Activated T-helper 17 cell treated with anti-CD3 and anti-CD28 coated beads, Interleukin-2, amount 50 U/mL, for 72 hours (primary cell): ENCODE data around the gene SNX7. TPM values are rescaled to one million over a fixed set of nuclear protein-coding genes. Genes with fewer than 3 reads are reported as not detected.
A peak's percentile ranks its signal among the peaks of the same experiment; 100 is the strongest.

Experiments used
- ATAC-seq: fragments of 150-1000 bp; cut with Tn5 transposase; replicated peaks from 2 replicates; pipeline ENCODE4 v1.10.0; 2021; ENCODE audit warnings: mild to moderate bottlenecking, moderate library complexity
- H3K27ac Mint-ChIP-seq: one replicate; pipeline ENCODE4 v1.8.0; 2022; ENCODE audit warnings: mixed read lengths
- H3K27me3 Mint-ChIP-seq: one replicate; pipeline ENCODE4 v1.8.0; 2022; ENCODE audit warnings: mixed read lengths
- H3K36me3 Mint-ChIP-seq: one replicate; pipeline ENCODE4 v1.8.0; 2022; ENCODE audit warnings: low read depth, mild to moderate bottlenecking, mixed read lengths
- H3K4me1 Mint-ChIP-seq: one replicate; pipeline ENCODE4 v1.8.0; 2022; ENCODE audit warnings: mixed read lengths
- H3K4me3 Mint-ChIP-seq: one replicate; pipeline ENCODE4 v1.8.0; 2022; ENCODE audit warnings: mild to moderate bottlenecking, mixed read lengths
- H3K9me3 Mint-ChIP-seq: one replicate; pipeline ENCODE4 v1.8.0; 2022; ENCODE audit warnings: mixed read lengths
- total RNA-seq, 2 donors: library from RNA; stranded (reverse); gene quantifications; one replicate each; pipeline ENCODE4 v1.2.3, GENCODE V29; 2022

SNX7 gene, protein sequence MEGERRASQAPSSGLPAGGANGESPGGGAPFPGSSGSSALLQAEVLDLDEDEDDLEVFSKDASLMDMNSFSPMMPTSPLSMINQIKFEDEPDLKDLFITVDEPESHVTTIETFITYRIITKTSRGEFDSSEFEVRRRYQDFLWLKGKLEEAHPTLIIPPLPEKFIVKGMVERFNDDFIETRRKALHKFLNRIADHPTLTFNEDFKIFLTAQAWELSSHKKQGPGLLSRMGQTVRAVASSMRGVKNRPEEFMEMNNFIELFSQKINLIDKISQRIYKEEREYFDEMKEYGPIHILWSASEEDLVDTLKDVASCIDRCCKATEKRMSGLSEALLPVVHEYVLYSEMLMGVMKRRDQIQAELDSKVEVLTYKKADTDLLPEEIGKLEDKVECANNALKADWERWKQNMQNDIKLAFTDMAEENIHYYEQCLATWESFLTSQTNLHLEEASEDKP
- total RNA-seq, result 1 to 10 TPM; 1.6 to 2.0 TPM

DNA sequence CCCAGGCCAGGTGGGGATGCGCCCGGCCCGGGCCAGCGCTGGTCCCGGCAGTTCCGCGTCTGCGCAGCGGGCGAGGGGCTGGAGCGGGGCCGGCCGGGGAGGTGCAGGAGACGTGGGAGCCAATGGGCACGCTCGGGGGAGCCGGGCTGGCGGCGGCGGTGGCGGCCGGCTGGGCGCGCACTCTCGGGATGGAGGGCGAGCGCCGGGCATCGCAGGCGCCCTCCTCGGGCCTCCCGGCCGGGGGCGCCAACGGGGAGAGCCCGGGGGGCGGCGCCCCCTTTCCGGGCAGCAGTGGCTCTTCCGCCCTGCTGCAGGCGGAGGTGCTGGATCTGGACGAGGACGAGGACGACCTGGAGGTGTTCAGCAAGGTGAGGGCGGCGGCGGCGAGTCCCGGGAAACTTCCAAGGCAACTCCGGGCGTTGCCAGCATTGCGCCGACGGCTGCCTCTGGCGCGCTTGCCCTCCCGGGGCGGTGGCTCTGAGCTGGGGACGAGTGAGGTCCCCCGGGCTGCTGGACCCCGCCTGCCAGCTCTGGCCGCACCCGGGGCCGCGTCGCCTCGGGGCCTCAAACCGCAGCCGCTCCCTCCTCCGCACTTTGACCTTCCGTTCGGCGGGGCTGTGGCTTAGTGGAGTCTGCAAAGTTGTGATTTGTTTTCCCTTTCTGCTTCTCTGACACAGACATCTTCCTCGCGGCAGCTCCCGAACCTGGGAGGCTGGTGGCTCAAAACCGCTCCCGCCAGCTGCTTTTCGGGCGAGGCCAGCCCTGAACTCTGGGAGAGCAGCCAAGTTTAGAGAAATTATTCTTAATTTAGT is at the start of gene SNX7:
Gene SNX7 (plus strand): TSS at position 178 of the 812 bp plus-strand sequence. CDS start 11 bp downstream, at position 189.
- H3K27ac Mint-ChIP-seq, result peak within 1 kb of the TSS; percentile 77
- H3K4me3 Mint-ChIP-seq, result peak within 1 kb of the TSS; percentile 87
- ATAC-seq, result peak; percentile 90
- H3K9me3 Mint-ChIP-seq, result no peaks in the 10 kb centered on the region
- peaks cover 7% of the 10 kb centered on the region for H3K4me1 Mint-ChIP-seq
- peaks cover 5% of the 10 kb centered on the region for H3K27me3 Mint-ChIP-seq
- H3K36me3 Mint-ChIP-seq, result no peaks in the 10 kb centered on the region

DNA sequence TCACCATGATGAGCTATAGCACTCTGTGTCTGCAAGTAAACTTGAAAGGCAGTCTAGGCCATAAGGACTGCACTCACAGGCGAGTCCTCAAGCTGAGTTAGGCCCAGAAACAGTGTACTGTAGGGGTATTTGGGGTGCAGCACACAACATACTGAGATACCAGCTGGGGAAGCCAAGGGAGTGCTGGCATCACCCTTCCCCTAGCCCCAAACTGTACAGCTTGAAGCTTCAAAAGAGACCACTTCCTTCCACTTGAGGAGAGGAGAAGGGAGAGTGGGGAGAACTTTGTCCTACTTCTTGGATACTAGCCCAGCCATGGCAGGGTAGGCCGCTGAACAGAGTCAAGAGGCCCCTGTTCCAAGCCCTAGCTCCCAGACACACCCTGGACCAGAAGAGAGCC is 24.2 kb upstream of the SNX7 start:
- Mint-ChIP-seq H3K9me3 (no peaks in the 10 kb centered on the region), H3K36me3 (no peaks in the 10 kb centered on the region), H3K4me3 (no peak overlapping the region), H3K4me1 (no peaks in the 10 kb centered on the region), H3K27me3 (peaks cover 5% of the 10 kb centered on the region), H3K27ac (no peak overlapping the region)
- no peak for ATAC-seq

DNA sequence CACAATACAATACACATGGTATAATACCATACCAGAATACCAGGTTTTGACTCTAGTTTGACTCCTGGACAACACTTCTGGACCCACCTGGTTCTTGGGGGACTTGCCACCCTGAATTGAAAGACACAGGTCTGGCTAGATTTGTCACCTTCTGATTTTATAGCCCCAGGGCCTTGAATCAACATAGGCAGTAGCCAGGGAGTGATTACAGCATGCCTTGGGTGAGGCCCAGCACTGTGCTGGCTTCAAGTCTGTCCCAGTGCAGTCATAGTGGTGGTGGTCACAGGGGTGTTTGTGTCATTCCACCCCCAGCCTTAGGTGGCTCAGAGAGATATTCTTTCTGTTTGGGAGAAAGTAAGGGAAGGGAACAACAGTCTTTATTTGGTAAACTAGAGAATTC is 23.3 kb upstream of the SNX7 start:
- ATAC-seq, result no peak
- Mint-ChIP-seq H3K4me1 (no peaks in the 10 kb centered on the region), H3K9me3 (no peaks in the 10 kb centered on the region), H3K4me3 (no peak overlapping the region), H3K36me3 (no peaks in the 10 kb centered on the region), H3K27me3 (peaks cover 5% of the 10 kb centered on the region), H3K27ac (no peak overlapping the region)

DNA sequence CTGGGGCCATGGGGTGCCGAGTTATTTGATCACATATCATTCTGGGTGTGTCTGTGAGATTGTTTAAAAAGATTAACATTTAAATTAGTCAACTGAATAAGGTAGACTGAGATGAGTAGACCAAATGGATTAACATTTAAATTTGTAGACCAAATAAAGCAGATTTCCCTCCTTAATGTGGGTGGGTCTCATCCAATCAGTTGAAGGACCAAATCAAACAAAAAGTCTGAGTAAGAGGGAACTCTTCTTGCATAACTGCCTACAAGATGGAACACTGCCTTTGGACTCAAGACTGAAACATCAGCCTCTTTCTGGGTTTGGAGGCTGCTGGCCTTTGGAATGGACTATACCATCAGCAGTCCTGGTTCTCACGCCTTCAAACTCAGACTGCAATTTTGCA is 17.0 kb upstream of the SNX7 start:
- H3K27me3 Mint-ChIP-seq, result no peaks in the 10 kb centered on the region

DNA sequence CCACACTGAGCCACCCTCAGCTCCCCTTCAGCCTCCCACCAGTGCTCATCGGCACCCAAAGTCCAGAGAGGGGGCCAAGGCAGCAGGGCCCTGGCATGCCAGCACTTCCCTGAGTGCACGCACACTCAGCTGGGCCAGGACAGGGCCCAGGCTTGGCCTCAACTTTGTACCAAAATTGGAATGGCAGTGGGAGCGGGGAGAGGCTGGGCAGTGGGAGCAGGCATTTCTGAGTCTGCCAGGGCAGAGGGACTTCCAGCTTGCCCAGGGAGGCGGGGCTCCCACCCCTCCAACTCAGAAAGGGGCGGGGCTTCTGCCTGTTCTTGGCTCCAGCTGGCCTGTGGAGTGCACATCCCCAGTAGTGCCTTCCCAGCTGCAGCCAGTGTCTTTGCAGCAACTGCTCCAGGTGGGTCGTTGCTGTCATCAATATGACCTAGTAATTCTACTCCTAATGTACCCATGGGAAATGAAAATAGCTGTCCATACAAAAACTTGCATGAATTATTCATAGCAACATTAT is 10.3 kb upstream of the SNX7 start:
- H3K27me3 Mint-ChIP-seq, result no peaks in the 10 kb centered on the region
- H3K4me1 Mint-ChIP-seq, result no peaks in the 10 kb centered on the region
- no peak for ATAC-seq
- no peaks in the 10 kb centered on the region for H3K9me3 Mint-ChIP-seq
- H3K27ac Mint-ChIP-seq, result no peak overlapping the region
- H3K4me3 Mint-ChIP-seq, result no peak overlapping the region
- H3K36me3 Mint-ChIP-seq, result no peaks in the 10 kb centered on the region

More for the DNA sequence above, 17.0 kb upstream of the SNX7 start:
- Mint-ChIP-seq H3K9me3 (no peaks in the 10 kb centered on the region), H3K4me1 (no peaks in the 10 kb centered on the region), H3K27ac (no peak overlapping the region), H3K36me3 (no peaks in the 10 kb centered on the region), H3K4me3 (no peak overlapping the region)
- no peak for ATAC-seq

DNA sequence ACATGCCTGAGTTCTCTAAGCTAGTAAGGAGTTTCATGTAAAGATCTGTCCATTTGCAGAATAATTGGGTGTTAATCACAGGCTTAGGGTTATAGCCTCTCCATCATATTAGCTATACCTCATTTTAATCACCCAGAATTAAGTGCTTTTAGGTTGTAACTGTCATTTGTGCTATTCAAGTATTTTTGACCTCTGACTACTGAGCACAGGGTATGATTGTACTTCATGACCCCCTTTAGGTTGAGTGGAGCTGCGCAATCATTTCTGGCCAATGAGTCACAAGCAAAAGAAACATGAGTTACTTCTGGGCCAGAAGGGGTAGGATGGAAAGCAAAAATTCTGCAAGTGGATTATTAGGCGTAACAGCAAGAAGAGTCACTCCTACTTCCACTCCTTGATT is 8.4 kb upstream of the SNX7 start:
- Mint-ChIP-seq H3K27me3 (no peaks in the 10 kb centered on the region), H3K36me3 (no peaks in the 10 kb centered on the region), H3K4me3 (no peak overlapping the region), H3K9me3 (no peaks in the 10 kb centered on the region), H3K27ac (no peak overlapping the region), H3K4me1 (no peaks in the 10 kb centered on the region)
- no peak for ATAC-seq

DNA sequence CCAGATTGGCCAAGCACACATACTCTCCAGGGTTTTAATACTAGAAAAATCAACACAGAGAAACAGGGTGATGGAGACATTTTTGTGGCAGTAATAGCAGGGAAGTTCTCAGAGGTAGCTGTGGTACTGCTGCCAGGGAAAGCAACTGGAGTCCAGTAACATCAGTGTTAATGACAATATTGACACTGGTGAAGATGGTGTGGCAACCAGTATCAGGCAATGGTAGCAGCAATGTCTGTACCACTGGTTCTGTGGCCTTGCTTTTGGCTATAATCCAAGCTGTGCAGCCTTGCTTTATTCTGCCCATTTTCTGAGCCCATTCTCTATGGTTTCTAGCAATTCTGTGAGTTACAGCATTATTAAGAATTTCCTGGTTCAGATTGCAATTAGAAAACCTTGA is 1.6 kb upstream of the SNX7 start:
- no peaks in the 10 kb centered on the region for H3K27me3 Mint-ChIP-seq
- ATAC-seq, result no peak
- no peaks in the 10 kb centered on the region for H3K9me3 Mint-ChIP-seq
- no peak overlapping the region for H3K27ac Mint-ChIP-seq
- H3K36me3 Mint-ChIP-seq, result no peaks in the 10 kb centered on the region
- no peak overlapping the region for H3K4me3 Mint-ChIP-seq
- peaks cover 7% of the 10 kb centered on the region for H3K4me1 Mint-ChIP-seq

DNA sequence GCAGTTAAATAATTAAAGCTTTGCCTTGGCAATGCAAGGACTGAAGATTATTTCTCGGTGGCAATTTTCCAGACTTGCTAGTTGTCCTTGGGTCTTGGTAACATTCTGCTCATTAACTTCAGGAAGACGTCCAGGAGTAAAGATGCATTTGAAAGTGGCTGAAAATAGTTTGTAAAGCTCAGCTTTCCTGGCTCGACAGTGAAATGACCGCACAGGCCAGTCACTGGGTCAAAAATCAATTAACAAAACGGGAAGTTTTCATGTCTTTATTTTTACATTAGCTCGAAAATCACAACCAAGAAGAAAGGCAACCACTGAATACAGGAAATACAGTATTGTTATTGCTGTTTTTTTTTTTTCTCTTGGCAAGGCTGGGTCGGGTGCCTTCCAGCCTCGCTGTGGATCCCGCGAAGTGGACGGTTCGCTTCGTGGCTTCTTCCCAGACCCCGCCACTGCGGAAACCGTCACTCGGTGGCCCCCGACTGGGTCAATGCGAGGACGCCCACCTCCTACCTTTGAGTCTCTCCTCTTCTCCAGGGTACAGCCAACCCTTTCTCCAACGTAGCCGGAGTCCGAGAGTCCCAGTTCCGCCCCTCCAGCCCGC is 479 bp upstream of the SNX7 start:
- Mint-ChIP-seq H3K9me3 (no peaks in the 10 kb centered on the region), H3K4me3 (peak overlapping the region; percentile 87), H3K4me1 (peaks cover 7% of the 10 kb centered on the region), H3K27ac (no peak overlapping the region), H3K36me3 (no peaks in the 10 kb centered on the region), H3K27me3 (peaks cover 2% of the 10 kb centered on the region)
- ATAC-seq, result no peak

DNA sequence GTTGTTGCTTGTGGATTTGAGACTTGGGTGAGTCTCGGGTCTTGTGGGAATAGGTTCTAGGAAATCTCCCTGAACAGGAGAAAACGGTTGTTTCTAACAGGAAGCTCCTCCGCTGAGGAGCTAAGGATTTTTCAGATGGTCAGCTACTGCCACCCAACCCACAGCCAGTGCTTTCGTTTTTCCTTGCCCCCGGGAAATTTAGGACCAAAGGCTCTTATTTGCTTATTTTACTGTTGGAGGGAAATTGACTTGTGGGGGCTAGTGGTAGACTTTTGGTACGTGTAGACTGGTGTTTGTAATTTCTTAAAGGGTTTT is 792 bp downstream of the SNX7 start:
- peaks cover 5% of the 10 kb centered on the region for H3K27me3 Mint-ChIP-seq
- ATAC-seq, result no peak
- no peaks in the 10 kb centered on the region for H3K9me3 Mint-ChIP-seq
- peaks cover 7% of the 10 kb centered on the region for H3K4me1 Mint-ChIP-seq
- peak overlapping the region; percentile 77 for H3K27ac Mint-ChIP-seq
- H3K36me3 Mint-ChIP-seq, result no peaks in the 10 kb centered on the region
- peak overlapping the region; percentile 87 for H3K4me3 Mint-ChIP-seq

DNA sequence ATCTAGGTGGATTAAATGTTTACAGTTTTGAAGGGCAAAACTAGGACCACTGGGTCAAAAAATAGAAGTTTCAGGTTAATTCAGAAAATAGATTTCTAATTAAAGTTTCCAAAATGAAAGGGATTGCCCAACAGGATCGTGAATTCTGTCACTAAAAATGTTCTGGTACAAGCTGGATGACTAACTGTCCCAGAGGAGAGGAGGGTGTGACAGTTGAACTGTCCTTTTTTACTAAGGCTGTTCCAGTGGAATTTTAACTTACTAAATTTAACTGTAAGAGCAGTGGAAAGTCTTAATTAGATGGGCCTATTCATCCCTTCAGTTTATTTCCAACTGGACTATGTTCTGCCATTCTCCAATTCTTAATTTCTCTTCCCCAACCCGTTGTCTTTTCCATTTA is 7.2 kb downstream of the SNX7 start:
- no peaks in the 10 kb centered on the region for H3K4me1 Mint-ChIP-seq
- H3K27ac Mint-ChIP-seq, result no peak overlapping the region
- H3K27me3 Mint-ChIP-seq, result peaks cover 5% of the 10 kb centered on the region
- no peaks in the 10 kb centered on the region for H3K36me3 Mint-ChIP-seq
- H3K4me3 Mint-ChIP-seq, result no peak overlapping the region
- ATAC-seq, result no peak
- H3K9me3 Mint-ChIP-seq, result no peaks in the 10 kb centered on the region

DNA sequence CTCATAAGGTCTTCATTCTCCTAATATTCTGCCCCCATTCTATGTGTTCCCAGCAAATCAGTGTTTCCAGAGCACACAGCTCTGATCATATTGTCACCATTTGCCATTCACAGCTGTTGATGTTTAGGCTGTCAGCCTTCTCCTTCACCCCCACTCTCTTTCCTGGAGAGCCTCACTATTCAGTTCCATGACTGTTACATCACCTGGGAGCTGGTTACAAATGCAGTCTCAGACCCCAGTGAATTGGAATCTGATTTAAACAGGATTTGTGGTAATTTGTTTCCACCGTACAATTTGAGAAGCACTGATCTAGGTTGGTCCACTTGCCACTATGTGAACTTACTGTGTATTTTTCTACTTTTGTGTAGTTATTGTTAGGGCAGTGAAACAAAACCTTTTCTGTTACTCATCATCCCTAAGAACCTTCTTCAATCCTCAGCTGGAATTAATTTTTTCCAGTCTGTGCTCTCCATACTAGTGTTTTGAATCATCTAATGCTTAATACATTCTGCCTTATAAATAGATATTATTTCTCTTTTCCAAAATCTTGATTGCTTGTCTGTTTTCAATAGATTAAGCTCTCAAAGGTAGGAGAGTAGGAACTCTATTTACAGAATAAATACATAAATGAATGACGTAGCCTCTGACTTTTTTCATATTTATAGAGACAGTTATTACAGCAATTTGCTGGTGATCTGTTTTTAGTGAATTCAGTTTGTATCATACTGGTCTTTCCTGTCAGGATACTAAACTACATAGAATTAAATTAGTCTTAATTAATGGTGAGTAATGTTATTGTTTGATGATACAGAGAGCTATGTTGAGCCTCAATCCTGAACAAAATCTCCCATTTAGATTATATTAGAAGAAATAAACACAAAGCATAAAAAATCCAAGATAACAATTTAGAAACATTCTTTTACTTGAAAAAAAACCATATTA is 8.1 kb downstream of the SNX7 start:
- H3K27ac Mint-ChIP-seq, result no peak overlapping the region
- no peaks in the 10 kb centered on the region for H3K36me3 Mint-ChIP-seq
- ATAC-seq, result no peak
- no peaks in the 10 kb centered on the region for H3K9me3 Mint-ChIP-seq
- no peaks in the 10 kb centered on the region for H3K4me1 Mint-ChIP-seq
- peaks cover 5% of the 10 kb centered on the region for H3K27me3 Mint-ChIP-seq
- H3K4me3 Mint-ChIP-seq, result no peak overlapping the region

DNA sequence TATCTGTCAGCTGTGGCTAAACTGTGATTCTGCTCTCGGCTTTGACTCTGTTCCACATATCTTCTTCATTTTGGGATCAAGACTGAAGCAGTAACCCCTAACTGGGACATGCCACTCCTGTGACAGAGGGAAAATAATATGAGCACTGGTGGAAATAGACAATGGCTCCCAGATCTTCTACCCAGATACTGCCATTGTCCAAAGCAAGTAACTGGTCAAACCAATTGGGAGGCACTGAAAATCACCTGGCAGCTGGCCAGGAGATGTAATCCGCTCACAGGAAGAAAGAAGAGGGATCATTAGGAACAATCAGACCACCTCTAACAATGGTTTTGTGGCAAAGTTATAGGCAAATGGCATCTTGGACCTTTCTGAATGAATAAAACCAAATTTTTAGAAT is 10.7 kb downstream of the SNX7 start:
- no peaks in the 10 kb centered on the region for H3K9me3 Mint-ChIP-seq
- no peak overlapping the region for H3K4me3 Mint-ChIP-seq
- H3K27ac Mint-ChIP-seq, result no peak overlapping the region
- H3K27me3 Mint-ChIP-seq, result no peaks in the 10 kb centered on the region
- ATAC-seq, result no peak
- H3K36me3 Mint-ChIP-seq, result no peaks in the 10 kb centered on the region
- H3K4me1 Mint-ChIP-seq, result no peaks in the 10 kb centered on the region

DNA sequence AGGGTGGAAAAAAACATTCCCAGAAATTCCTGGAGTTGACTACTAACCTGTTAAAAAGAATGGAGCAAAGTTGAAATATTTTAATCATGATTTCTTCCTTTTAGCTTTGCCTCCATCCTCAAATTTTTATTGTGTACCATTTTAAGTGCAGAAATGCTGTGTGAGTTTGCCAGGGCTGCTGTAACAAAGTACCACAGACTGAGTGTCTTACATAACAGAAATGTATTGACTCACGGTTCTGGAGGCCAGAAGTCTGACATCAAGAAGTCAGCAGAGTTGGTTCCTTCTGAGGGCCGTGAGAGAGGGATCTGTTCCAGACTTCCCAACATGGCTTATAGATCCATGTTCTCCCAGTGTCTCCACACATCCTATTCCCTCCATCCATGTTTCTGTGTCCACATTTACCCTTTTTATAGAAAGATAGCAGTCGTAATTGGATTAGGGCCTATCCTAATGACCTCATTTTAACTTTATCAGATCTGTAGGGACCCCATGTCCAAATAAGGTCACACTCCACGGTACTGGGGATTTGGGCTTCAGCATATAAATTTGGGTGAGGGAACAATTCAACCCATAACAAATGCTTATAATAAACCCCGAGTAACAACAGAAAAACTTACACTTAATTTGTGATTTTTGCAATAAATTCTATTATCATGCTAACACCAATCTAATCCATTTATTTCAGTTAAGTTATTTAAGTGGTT is 12.7 kb downstream of the SNX7 start:
- Mint-ChIP-seq H3K9me3 (no peaks in the 10 kb centered on the region), H3K4me1 (no peaks in the 10 kb centered on the region), H3K27me3 (no peaks in the 10 kb centered on the region), H3K27ac (no peak overlapping the region), H3K36me3 (no peaks in the 10 kb centered on the region), H3K4me3 (no peak overlapping the region)
- ATAC-seq, result no peak
